ENCODE data around the gene CYRIA. TPM values are rescaled to one million over a fixed set of nuclear protein-coding genes. Genes with fewer than 3 reads are reported as not detected.

CYRIA gene
- total RNA-seq, 1 experiment from 2014 or later, result 0.35 TPM

DNA sequence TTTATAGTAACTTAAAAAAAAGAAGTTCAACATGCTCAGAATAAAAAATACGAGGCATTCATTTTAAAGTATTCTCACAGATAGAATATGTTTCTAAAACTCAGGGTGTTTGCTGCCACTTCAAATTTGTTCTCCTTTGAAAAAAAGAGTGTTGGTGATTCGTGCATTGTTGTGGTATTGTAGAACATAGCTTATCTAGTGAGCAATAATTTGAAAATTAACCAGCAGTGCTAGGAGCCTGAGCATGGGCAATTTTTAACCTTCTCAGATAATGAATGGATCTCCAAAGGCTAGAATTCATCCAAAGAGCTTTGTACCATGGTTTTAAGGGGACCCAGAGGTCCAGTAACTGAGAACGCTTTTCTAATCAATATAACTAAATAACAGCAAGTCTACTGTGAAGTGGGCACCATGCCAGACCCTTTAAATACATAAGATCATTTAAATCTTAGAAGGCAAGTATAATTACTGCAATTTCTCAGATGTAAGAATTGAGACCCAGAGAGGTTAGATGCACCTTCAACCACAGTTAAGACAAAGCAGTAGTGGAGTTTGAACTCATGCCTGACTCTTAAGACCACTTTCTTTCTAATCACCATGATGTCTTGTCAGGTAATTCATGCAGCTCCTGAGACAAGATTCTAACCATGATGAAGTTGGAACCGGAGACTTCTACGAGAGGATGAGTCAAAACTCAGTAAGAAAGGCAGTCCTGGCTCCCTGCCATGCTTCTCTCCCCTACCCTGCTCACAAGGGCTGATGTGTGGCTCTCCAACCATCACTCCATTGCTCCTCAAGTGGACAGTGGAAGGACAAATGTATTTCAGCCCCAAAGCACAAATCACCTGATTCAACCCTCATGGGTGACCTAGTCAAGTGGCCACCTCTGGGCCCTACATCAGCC, 3.4 kb downstream of the CYRIA start:
- H3K27ac Mint-ChIP-seq (ENCODE audit: low read depth, unreplicated experiment), result no peak overlapping the region
- H3K27me3 Mint-ChIP-seq (ENCODE audit: insufficient read depth, unreplicated experiment), result peaks cover 13% of the 10 kb centered on the region
- POLR2A ChIA-PET, result interaction anchor here (1.4 to 1.5 kb wide), 2 partner anchors 8 to 48 kb away, joined by 3 to 4 read pairs; no protein-coding TSS in a partner anchor
- no peaks in the 10 kb centered on the region for H3K9me3 Mint-ChIP-seq (ENCODE audit: unreplicated experiment)
- intact Hi-C loops (cut with micrococcal nuclease), result loop anchor here (5.0 kb wide), 1 partner anchor 45 kb away; no protein-coding TSS in a partner anchor
- peak; percentile 66 for DNase-seq (ENCODE audit: unreplicated experiment)
- no peak overlapping the region for H3K4me3 Mint-ChIP-seq (ENCODE audit: unreplicated experiment)
- BruUV-seq (replicated peaks), result no TSS peak
- H3K4me1 Mint-ChIP-seq (ENCODE audit: insufficient read depth, unreplicated experiment), result no peaks in the 10 kb centered on the region
- no peaks in the 10 kb centered on the region for H3K36me3 Mint-ChIP-seq (ENCODE audit: insufficient read depth, unreplicated experiment)
- CTCF ChIA-PET, result interaction anchor here (0.6 to 1.2 kb wide), 6 partner anchors 11 to 785 kb away, joined by 3 to 6 read pairs (median 3); no protein-coding TSS in a partner anchor
- TF ChIP-seq, protein P1, sequence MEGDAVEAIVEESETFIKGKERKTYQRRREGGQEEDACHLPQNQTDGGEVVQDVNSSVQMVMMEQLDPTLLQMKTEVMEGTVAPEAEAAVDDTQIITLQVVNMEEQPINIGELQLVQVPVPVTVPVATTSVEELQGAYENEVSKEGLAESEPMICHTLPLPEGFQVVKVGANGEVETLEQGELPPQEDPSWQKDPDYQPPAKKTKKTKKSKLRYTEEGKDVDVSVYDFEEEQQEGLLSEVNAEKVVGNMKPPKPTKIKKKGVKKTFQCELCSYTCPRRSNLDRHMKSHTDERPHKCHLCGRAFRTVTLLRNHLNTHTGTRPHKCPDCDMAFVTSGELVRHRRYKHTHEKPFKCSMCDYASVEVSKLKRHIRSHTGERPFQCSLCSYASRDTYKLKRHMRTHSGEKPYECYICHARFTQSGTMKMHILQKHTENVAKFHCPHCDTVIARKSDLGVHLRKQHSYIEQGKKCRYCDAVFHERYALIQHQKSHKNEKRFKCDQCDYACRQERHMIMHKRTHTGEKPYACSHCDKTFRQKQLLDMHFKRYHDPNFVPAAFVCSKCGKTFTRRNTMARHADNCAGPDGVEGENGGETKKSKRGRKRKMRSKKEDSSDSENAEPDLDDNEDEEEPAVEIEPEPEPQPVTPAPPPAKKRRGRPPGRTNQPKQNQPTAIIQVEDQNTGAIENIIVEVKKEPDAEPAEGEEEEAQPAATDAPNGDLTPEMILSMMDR (IDR thresholded peaks at IDR 0.05; ENCODE audit: unreplicated experiment), result no peak

DNA sequence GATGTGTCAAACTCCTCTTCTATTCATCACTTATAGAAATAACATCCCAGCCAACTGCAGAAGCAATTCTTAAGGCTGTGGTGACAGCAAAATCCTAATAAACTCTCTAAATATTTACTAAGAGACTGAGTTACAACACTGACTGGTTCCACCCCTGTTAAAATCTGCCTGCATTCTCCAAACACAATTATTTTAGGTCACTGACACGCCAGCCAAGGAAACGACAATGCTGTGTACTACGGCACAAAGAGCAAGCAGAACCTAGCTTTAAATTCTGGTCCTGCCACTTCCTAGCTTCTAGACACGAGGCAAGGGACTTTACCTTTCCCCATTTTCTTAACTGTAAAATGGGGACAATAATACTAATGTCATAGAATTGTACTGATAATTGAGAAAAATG, 4.1 kb downstream of the CYRIA start:
- CTCF ChIA-PET, result interaction anchor here (0.6 to 1.0 kb wide), 4 partner anchors 92 to 269 kb away, joined by 3 to 4 read pairs (median 3); no protein-coding TSS in a partner anchor
- BruUV-seq (replicated peaks), result no TSS peak
- Mint-ChIP-seq H3K27me3 (ENCODE audit: insufficient read depth, unreplicated experiment) (peaks cover 13% of the 10 kb centered on the region), H3K9me3 (ENCODE audit: unreplicated experiment) (no peaks in the 10 kb centered on the region), H3K27ac (ENCODE audit: low read depth, unreplicated experiment) (no peak overlapping the region), H3K4me1 (ENCODE audit: insufficient read depth, unreplicated experiment) (no peaks in the 10 kb centered on the region), H3K36me3 (ENCODE audit: insufficient read depth, unreplicated experiment) (no peaks in the 10 kb centered on the region), H3K4me3 (ENCODE audit: unreplicated experiment) (no peak overlapping the region)
- POLR2A ChIA-PET, result interaction anchor here (0.9 to 1.5 kb wide), 3 partner anchors 8 to 47 kb away, joined by 3 to 5 read pairs (median 4); no protein-coding TSS in a partner anchor
- TF ChIP-seq, protein P1 (IDR thresholded peaks at IDR 0.05; ENCODE audit: unreplicated experiment), result no peak
- DNase-seq (ENCODE audit: unreplicated experiment), result no peak
- intact Hi-C loops (cut with micrococcal nuclease), result loop anchor here (5.0 kb wide), 1 partner anchor 44 kb away; no protein-coding TSS in a partner anchor

DNA sequence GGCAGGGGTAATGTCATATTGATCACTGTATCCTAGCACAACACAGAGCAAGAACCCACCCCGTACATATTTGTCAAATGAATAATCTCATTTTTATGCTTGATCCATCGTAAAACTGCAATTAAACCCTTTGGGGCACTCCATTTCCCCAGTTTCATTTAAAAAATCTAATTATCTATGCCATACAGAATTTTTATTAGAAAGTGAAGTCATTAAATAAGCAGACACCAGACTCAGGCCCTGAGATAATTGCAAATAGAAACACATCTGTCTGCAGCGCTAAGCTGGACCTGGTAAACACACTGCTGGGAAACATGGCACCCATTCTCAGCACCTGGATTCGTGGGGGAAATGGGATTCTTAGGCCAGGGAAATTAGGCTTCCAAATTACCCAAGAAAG, 5.1 kb downstream of the CYRIA start:
- H3K9me3 Mint-ChIP-seq (ENCODE audit: unreplicated experiment), result no peaks in the 10 kb centered on the region
- BruUV-seq (replicated peaks), result no TSS peak
- no peaks in the 10 kb centered on the region for H3K4me1 Mint-ChIP-seq (ENCODE audit: insufficient read depth, unreplicated experiment)
- POLR2A ChIA-PET, result interaction anchor here (0.9 to 1.7 kb wide), 2 partner anchors 8 to 10 kb away, joined by 5 to 6 read pairs; no protein-coding TSS in a partner anchor
- DNase-seq (ENCODE audit: unreplicated experiment), result no peak
- H3K27me3 Mint-ChIP-seq (ENCODE audit: insufficient read depth, unreplicated experiment), result peaks cover 13% of the 10 kb centered on the region
- H3K36me3 Mint-ChIP-seq (ENCODE audit: insufficient read depth, unreplicated experiment), result no peaks in the 10 kb centered on the region
- TF ChIP-seq, protein P1 (IDR thresholded peaks at IDR 0.05; ENCODE audit: unreplicated experiment), result no peak
- CTCF ChIA-PET, result interaction anchor here (0.7 kb wide), 1 partner anchor 10 kb away, joined by 3 read pairs; no protein-coding TSS in a partner anchor
- intact Hi-C loops (cut with micrococcal nuclease), result loop anchor here (5.0 kb wide), 1 partner anchor 43 kb away; no protein-coding TSS in a partner anchor
- no peak overlapping the region for H3K4me3 Mint-ChIP-seq (ENCODE audit: unreplicated experiment)
- no peak overlapping the region for H3K27ac Mint-ChIP-seq (ENCODE audit: low read depth, unreplicated experiment)

DNA sequence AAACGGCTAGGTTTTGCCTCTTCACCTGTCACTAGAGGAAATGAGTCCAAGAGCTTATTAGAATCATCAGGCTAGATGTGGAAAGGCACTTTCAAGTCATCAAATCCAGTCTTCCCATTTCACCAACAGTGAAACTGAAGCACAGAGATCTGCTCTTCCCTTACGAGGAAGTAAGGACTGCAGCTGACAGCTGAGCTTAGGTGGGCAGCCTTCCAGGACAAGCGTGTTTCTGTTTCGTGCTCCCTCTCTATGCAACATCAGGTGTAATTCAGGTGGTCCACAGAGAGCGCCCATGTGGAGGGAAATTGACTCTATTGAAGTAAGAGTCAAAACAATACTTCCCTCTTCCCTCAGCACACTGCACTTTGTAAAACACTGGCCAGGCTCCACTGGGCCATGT, 5.5 kb downstream of the CYRIA start:
- CTCF ChIA-PET, result no interaction called here
- no peak overlapping the region for H3K4me3 Mint-ChIP-seq (ENCODE audit: unreplicated experiment)
- peaks cover 13% of the 10 kb centered on the region for H3K27me3 Mint-ChIP-seq (ENCODE audit: insufficient read depth, unreplicated experiment)
- DNase-seq (ENCODE audit: unreplicated experiment), result no peak
- TF ChIP-seq, protein P1 (IDR thresholded peaks at IDR 0.05; ENCODE audit: unreplicated experiment), result no peak
- H3K9me3 Mint-ChIP-seq (ENCODE audit: unreplicated experiment), result no peaks in the 10 kb centered on the region
- POLR2A ChIA-PET, result interaction anchor here (1.4 to 1.7 kb wide), 2 partner anchors 9 to 12 kb away, joined by 4 to 6 read pairs; no protein-coding TSS in a partner anchor
- no peak overlapping the region for H3K27ac Mint-ChIP-seq (ENCODE audit: low read depth, unreplicated experiment)
- no peaks in the 10 kb centered on the region for H3K36me3 Mint-ChIP-seq (ENCODE audit: insufficient read depth, unreplicated experiment)
- BruUV-seq (replicated peaks), result no TSS peak
- H3K4me1 Mint-ChIP-seq (ENCODE audit: insufficient read depth, unreplicated experiment), result no peaks in the 10 kb centered on the region
- intact Hi-C loops (cut with micrococcal nuclease), result loop anchor here (5.0 kb wide), 1 partner anchor 43 kb away; no protein-coding TSS in a partner anchor
